NCI-H2227 (cell line): Measurements from ENCODE around the gene SBF2.
"Not testable (repeated sequence)": the region's sequence is repeated elsewhere in the genome, so short reads cannot be mapped to it uniquely, and the experiment has no call there.

Experiments
- DNase-seq: peaks from one replicate; lab custom pipeline; 2025; ENCODE audit not compliant: unreplicated experiment; lab: John Stamatoyannopoulos, UW

The SBF2 gene

GRCh38 chr11:10072142-10072541 is 221.9 kb downstream of the SBF2 start:
- no peak for DNase-seq

GRCh38 chr11:10067629-10068300 is 226.3 kb downstream of the SBF2 start:
- DNase-seq = no peak

- no peak for DNase-seq
Observed at GRCh38 chr11:10066441-10066840, 227.6 kb downstream of the SBF2 start.

GRCh38 chr11:10064828-10065227 is 229.2 kb downstream of the SBF2 start:
- no peak for DNase-seq

GRCh38 chr11:10058356-10058755 is 235.7 kb downstream of the SBF2 start:
- no peak for DNase-seq

DNA sequence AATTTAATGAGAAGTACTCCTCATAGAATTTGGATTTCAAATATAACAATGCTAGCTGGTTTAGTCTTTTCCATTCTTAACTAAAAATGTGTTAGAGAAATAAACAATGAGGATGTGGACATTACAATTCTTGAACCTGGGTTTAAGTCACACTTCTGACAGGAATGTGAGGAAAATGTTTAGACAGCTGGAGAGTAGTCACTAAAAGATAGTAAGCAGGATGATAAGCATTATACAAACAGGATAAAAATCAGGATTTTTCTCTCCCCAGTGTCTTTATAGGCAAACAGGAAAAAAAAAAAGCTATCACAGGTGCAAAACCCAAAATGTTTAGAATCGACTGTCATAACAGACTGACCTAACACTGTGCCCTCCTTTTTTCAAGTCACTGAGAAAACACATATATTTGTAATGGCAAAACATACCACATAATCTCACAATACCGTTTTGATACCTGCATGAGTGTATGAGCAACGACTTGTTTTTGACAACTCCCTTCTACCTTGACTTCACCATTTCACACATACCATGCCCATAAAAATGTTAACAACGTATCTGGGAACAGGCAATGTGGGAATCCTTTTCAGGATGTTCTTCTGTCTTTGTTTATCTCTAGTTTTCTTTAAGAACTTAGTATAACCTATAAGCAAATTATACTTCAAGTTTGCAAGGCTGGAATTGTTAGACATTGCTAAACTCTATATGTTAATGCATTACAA is 242.0 kb downstream of the SBF2 start:
- DNase-seq = no peak

DNA sequence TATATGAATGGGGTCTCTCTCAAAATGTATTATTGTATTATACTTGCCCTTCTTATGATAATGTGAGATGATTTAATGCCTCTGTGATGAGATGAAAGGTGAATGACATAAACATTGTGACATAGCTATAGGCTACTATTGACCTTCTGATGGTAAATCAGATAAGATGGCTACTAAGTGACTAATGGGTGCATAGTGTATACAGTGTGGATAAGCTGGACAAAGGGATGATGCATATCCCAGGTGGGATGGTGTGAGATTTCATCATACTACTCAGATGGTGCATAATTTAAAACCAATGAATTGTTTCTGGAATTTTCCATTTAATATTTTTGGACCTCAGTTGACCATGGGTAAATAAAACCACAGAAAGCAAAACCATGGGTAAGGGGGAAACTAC is 243.5 kb downstream of the SBF2 start:
- no peak for DNase-seq

- no peak for DNase-seq
Observed at GRCh38 chr11:10049756-10050155, 244.3 kb downstream of the SBF2 start.

DNA sequence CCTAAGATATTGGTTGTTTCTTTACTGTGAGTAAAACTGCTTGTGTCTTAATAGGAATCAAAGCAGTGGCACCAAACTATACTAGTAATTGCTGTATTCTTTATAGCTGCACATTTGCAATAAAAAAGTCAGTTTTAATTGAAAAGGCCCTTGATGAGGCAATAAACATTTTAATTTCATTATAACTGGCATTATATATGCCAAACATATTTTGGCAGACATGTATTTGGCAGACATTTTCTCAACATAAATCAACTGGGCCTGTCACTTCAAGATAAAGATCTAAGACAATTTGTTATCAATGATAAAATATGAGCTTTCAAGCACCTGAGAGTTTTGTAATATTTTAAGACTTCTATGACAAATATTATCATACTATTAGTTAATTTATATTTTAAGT is 245.7 kb downstream of the SBF2 start:
- no peak for DNase-seq

DNA sequence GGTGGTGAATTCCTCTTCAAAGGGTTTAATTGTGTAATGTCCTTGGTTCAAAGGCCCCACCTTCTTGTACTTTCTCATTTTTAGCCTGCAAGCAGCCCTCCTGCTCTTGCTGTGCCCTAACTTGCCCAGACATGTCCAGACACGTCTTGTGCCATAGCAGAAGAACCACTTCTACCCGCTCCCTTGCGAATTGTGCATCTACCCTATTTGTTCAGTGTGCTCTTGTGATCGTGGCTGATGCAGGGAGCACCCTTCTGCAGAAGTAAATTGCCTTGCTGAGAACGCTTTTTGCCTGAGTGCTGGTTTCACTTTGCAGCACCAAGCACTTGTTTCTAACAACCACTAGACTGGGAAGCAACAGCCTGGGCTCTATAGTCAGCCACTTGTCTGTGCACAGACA is 249.4 kb downstream of the SBF2 start:
- no peak for DNase-seq

GRCh38 chr11:10042699-10043098 is 251.3 kb downstream of the SBF2 start:
- DNase-seq = no peak

- no peak for DNase-seq
Observed at GRCh38 chr11:10041748-10042446, 252.1 kb downstream of the SBF2 start.

GRCh38 chr11:10041332-10041731 is 252.7 kb downstream of the SBF2 start:
- DNase-seq = no peak

DNA sequence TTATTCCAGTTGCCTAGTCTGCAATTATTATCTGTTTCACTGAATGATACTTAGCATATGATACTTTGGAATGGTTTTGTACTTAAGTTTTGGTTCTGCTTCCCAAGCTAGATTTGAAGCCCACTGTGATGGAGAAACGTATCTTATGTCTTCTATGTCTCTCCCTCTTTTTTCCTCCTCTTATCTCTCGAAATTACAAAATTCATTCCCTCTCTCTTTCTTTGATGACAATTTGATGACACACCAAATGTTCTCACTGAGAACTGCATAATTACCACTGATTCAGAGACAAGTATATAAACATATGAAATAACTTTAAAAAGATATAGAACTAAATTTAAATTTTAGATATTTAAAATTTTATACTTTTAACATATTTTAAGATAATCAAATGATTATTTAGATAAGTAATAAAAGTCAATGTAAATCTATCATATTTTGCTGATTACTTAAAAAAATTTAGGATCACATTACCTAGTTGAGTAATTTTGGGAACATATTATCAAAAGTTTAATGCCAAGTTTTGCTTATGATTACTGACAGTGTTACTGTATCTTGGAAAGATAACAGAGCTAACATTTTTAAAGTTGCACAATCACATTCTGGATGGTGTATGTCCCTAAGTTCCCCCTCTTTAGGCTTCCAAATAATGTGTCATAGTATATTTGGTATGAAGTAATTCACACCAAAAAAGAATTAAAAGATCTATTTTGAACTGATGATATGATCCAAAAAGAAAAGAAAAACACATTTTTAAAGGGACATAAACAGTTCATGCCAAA is 255.3 kb downstream of the SBF2 start:
- no peak for DNase-seq

DNA sequence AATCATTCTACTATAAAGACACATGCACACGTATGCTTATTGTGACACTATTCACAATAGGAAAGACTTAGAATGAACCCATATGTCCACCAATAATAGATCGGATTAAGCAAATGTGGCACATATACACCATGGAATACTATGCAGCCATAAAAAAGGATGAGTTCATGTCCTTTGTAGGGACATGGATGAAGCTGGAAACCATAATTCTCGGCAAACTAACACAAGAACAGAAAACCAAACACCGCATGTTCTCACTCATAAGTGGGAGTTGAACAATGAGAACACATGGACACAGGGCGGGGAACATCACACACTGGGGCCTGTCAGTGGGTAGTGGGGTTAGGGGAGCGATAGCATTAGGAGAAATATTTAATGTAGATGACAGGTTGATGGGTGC is 258.1 kb downstream of the SBF2 start:
- not testable (repeated sequence) for DNase-seq

GRCh38 chr11:10032935-10033334 is 261.1 kb downstream of the SBF2 start:
- DNase-seq = no peak

DNA sequence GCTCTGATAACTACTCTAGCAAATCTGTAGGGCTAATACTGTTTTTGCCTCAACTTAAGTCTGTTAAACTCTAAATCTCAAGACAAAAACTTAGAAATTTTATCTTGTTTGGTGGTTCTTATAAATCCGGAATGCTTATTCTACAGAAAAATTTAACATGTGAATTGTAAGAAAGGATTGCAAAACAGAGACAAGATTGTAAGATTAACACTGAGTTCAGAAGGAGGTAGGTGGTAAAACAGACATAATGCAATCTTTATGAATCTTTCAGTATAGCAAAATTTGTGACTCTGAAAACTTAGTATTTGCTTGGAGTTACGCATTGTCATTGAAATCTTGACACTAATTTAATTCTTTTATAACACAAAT is 263.9 kb downstream of the SBF2 start:
- DNase-seq = no peak

GRCh38 chr11:10029386-10030121 is 264.5 kb downstream of the SBF2 start:
- no peak for DNase-seq

GRCh38 chr11:10026514-10026913 is 267.5 kb downstream of the SBF2 start:
- no peak for DNase-seq

DNA sequence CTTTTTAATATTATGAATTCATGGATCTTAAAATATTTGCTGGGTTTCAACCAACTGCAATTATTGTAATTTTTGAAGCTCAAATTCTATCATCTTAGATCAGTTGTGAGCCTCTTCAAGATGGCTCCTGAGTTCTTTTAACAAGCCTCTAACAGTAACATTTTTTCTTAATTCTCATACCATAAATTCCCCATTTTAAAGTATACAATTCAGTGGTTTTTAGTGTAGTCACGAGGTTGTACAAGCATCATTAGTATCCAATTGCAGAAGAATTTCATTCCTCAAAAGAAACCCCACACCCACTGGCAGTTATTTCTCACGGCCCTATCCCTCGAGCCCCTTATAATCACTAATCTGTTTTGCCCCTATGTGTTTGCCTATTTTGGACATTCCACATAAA is 270.8 kb downstream of the SBF2 start:
- no peak for DNase-seq

GRCh38 chr11:10022764-10023163 is 271.3 kb downstream of the SBF2 start:
- DNase-seq = no peak
